Measurements from ENCODE around the gene EXOC3. TPM values are rescaled to one million over a fixed set of nuclear protein-coding genes. Genes with fewer than 3 reads are reported as not detected.
"Not testable (repeated sequence)": the region's sequence is repeated elsewhere in the genome, so short reads cannot be mapped to it uniquely, and the experiment has no call there.

The EXOC3 gene
- total RNA-seq, 4 donors from 2014 or later, result 44.3 to 81.7 (median 54.0) TPM

GRCh38 chr5:472656-473550, 29.9 kb downstream of the EXOC3 start:
- in situ Hi-C loops (cut with MboI; ENCODE audit: low sequenced_read_pairs in 4 of 4), result no loop called here
- DNase-seq, result peak; percentile 70 to 80
- TF ChIP-seq POLR2A (IDR thresholded peaks at IDR 0.05) (peak; percentile 67 to 69), CTCF (IDR thresholded peaks at IDR 0.05 in 4 of 5, conservative IDR thresholded peaks at IDR 0.05 in 1 of 5) (peak in 1 of 5 experiments; percentile 13)
- peak overlapping the region; percentile 74 to 99 (median 92) for H3K4me3 ChIP-seq
- peaks cover 11 to 24% of the 10 kb centered on the region in 2 donors for H3K4me1 ChIP-seq
- intact Hi-C loops (cut with DNase I; ENCODE audit: low total_unique reads), result loop anchor here (1.0 to 5.0 kb wide), 4 partner anchors 30 to 1119 kb away; partner anchors contain the start of genes CCDC127, CEP72, EXOC3 and SDHA
- H3K27ac ChIP-seq, result peak overlapping the region; percentile 84 to 94 (median 90)
- peak; percentile 85 to 88 for ATAC-seq
- no peaks in the 10 kb centered on the region for H3K9me3 ChIP-seq
- peaks cover 28 to 34% (median 32%) of the 10 kb centered on the region in 3 donors for H3K27me3 ChIP-seq
- no peaks in the 10 kb centered on the region for H3K36me3 ChIP-seq

- Histone ChIP-seq H3K27me3 (peaks cover 33 to 42% (median 40%) of the 10 kb centered on the region in 3 donors), H3K27ac (peak overlapping the region; percentile 45 to 83 (median 74)), H3K4me1 (peaks cover 11 to 24% of the 10 kb centered on the region in 2 donors), H3K36me3 (no peaks in the 10 kb centered on the region), H3K9me3 (no peaks in the 10 kb centered on the region), H3K4me3 (peak overlapping the region; percentile 74 to 99 (median 86))
- in situ Hi-C loops (cut with MboI; ENCODE audit: low sequenced_read_pairs in 4 of 4), result no loop called here
- ATAC-seq (peak; percentile 13 to 25), DNase-seq (no peak)
- TF ChIP-seq POLR2A (IDR thresholded peaks at IDR 0.05) (no peak), CTCF (IDR thresholded peaks at IDR 0.05 in 4 of 5, conservative IDR thresholded peaks at IDR 0.05 in 1 of 5) (no peak)
- intact Hi-C loops (cut with DNase I; ENCODE audit: low total_unique reads), result loop anchor here (1.0 to 5.0 kb wide), 4 partner anchors 31 to 1119 kb away; partner anchors contain the start of genes CCDC127, CEP72, EXOC3 and SDHA
Measured at GRCh38 chr5:473551-474192, 30.7 kb downstream of the EXOC3 start.

- DNase-seq; H3K9me3 ChIP-seq; H3K36me3 ChIP-seq; ATAC-seq; in situ Hi-C loops (cut with MboI; ENCODE audit: low sequenced_read_pairs in 4 of 4); H3K27ac ChIP-seq: not testable (repeated sequence)
- Histone ChIP-seq H3K4me3 (peak overlapping the region; percentile 74 to 99 (median 86)), H3K4me1 (peaks cover 11 to 24% of the 10 kb centered on the region in 2 donors), H3K27me3 (peaks cover 40 to 49% (median 47%) of the 10 kb centered on the region in 3 donors)
- intact Hi-C loops (cut with DNase I; ENCODE audit: low total_unique reads), result loop anchor here (5.0 kb wide), 1 partner anchor 1118 kb away; no protein-coding TSS in a partner anchor
Measured at GRCh38 chr5:474232-474839, 31.4 kb downstream of the EXOC3 start.

GRCh38 chr5:474840-475661, 32.1 kb downstream of the EXOC3 start:
- ATAC-seq, result no peak

GRCh38 chr5:475704-476101, 32.7 kb downstream of the EXOC3 start:
- H3K27ac ChIP-seq, result no peak overlapping the region
- DNase-seq (no peak), ATAC-seq (no peak)
- H3K4me3 ChIP-seq, result no peak overlapping the region
- peaks cover 53 to 62% (median 60%) of the 10 kb centered on the region in 3 donors for H3K27me3 ChIP-seq
- no peaks in the 10 kb centered on the region for H3K9me3 ChIP-seq
- in situ Hi-C loops (cut with MboI; ENCODE audit: low sequenced_read_pairs in 4 of 4), result no loop called here
- no peaks in the 10 kb centered on the region for H3K36me3 ChIP-seq
- H3K4me1 ChIP-seq, result peaks cover 11 to 24% of the 10 kb centered on the region in 2 donors
- intact Hi-C loops (cut with DNase I; ENCODE audit: low total_unique reads), result no loop called here
- TF ChIP-seq CTCF (IDR thresholded peaks at IDR 0.05 in 4 of 5, conservative IDR thresholded peaks at IDR 0.05 in 1 of 5), result no peak
- no peak for TF ChIP-seq POLR2A (IDR thresholded peaks at IDR 0.05)

More at GRCh38 chr5:474840-475661, 32.1 kb downstream of the EXOC3 start:
- intact Hi-C loops (cut with DNase I; ENCODE audit: low total_unique reads) (loop anchor here (5.0 kb wide), 1 partner anchor 1117 kb away; no protein-coding TSS in a partner anchor), in situ Hi-C loops (cut with MboI; ENCODE audit: low sequenced_read_pairs in 4 of 4) (no loop called here)
- Histone ChIP-seq H3K9me3 (no peaks in the 10 kb centered on the region), H3K4me1 (peaks cover 11 to 24% of the 10 kb centered on the region in 2 donors), H3K36me3 (no peaks in the 10 kb centered on the region), H3K4me3 (peak overlapping the region in 2 of 4 donors; percentile 15 to 74), H3K27me3 (peaks cover 47 to 56% (median 54%) of the 10 kb centered on the region in 3 donors), H3K27ac (no peak overlapping the region)
- DNase-seq, result no peak
- TF ChIP-seq POLR2A (IDR thresholded peaks at IDR 0.05), result no peak

Measured in gastrocnemius medialis (tissue), 4 donors.